Measurements from ENCODE around the gene RAB17.

RAB17 gene

DNA sequence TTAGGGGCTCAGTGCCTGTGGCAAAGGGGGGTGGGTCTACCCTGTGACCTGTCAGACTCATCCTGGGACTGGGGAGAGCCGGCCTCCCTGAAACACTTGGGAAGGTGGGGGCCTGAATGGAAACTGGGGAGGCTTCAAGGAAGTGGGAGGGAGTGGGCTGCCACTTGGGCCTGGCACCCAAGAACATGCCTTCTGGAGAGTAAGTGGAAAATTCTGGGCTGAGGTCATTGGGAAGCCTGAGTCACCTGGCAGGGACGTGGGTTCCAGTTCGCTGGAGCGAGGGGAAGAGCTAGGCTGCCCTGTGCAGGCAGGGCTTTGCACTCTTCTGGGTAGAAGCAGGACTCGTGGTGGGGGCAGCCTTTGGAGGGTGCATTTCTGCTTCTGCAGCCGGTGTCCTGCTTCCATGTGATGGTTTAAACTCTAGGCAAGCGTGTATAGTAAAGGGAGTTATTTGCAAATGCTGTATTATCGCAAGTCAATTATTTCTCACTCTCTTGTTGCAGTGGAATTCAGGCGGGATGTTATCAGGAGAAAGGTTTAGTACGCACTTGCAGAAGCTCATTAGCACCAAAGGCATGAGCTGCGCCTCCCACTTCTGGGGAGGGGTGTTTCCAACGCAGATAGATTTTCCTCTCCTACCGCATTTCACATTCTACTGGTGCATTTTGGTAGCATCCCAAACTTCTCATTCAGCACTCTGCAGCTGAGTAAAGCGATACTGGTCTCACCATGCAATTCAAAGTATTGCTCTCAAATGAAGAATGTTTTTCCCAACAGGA lies 40.7 kb upstream of the RAB17 start:
- no peak for TF ChIP-seq POLR2AphosphoS5 (IDR thresholded peaks at IDR 0.05; ENCODE audit: low read depth, low read length)
- no peak for TF ChIP-seq PAX5 (IDR thresholded peaks at IDR 0.05; ENCODE audit: insufficient read depth, low read length, severe bottlenecking)
- TF ChIP-seq TAF1 (IDR thresholded peaks at IDR 0.05; ENCODE audit: low read depth, low read length): no peak
- no peak for TF ChIP-seq POU2F2 (IDR thresholded peaks at IDR 0.05; ENCODE audit: low read depth, low read length)
- no peak for TF ChIP-seq POLR2A (IDR thresholded peaks at IDR 0.05; ENCODE audit: low read depth, low read length)
- TF ChIP-seq SPI1 (IDR thresholded peaks at IDR 0.05; ENCODE audit: low read depth, low read length): no peak
- FAIRE-seq (no peak), DNase-seq (ENCODE audit: insufficient read length, low spot score) (no peak)

DNA sequence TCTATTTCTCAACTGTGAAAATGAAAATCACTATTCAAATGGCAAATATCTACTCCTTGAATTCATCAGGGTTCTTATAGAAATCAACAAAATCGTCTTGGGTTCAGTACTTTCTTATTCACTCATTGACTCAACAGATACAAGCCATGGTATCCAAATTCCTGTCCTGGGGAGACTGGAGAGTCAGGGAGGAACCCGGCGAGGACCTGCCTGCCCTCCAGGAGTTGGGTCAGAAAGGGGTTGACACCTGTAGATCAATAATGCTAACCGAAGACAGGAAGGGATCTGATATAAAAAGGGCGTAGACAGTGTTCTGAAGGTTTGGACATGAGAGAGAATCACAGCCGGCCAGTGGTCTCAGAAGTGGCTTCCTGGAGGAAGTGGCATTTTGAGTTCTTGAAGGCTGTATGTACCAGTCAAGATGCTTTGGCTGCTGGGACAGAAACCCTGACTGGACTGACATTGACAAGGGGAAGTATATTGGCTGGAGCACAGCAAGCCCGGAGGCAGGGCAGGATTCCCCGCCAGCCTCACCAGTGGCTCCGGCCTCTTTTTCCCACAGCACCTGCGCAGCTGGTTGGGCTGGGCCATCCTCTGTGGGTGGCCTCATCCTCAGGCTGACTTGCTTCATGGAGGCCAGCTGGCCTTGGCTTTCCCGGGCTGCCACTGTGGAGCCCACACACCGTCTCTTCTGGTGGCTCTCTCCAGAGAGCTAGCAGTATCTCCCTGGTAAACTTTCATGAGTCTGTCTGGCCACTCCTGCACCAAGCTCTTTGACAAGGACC lies 39.9 kb upstream of the RAB17 start:
- no peak for DNase-seq (ENCODE audit: insufficient read length, low spot score)
- FAIRE-seq: no peak
- TF ChIP-seq POLR2AphosphoS5 (IDR thresholded peaks at IDR 0.05; ENCODE audit: low read depth, low read length) (no peak), PAX5 (IDR thresholded peaks at IDR 0.05; ENCODE audit: insufficient read depth, low read length, severe bottlenecking) (no peak)

DNA sequence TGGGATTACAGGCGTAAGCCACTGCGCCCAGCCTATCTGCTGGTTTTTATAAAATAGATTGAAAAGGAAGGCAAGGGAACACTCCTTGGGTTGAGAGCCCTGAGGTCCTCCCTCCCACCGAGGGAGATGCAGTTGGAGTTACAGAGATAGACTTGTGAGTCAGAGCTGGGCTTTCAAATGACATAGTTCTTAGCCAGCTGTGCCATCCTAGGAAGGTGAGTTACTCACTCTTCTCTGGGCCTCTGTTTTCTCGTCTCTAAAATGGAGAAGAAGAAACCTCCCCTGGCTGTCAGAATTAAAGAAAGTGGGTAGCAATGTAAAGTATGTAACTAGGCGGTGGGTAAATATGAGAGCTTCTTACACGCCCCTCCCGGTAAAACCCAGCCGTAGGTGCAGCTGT lies 39.2 kb upstream of the RAB17 start:
- DNase-seq (ENCODE audit: insufficient read length, low spot score) (no peak), FAIRE-seq (no peak)
- no peak for TF ChIP-seq POU2F2 (IDR thresholded peaks at IDR 0.05; ENCODE audit: low read depth, low read length)
- no peak for TF ChIP-seq SPI1 (IDR thresholded peaks at IDR 0.05; ENCODE audit: low read depth, low read length)
- TF ChIP-seq POLR2A (IDR thresholded peaks at IDR 0.05; ENCODE audit: low read depth, low read length): no peak
- no peak for TF ChIP-seq POLR2AphosphoS5 (IDR thresholded peaks at IDR 0.05; ENCODE audit: low read depth, low read length)
- TF ChIP-seq PAX5 (IDR thresholded peaks at IDR 0.05; ENCODE audit: insufficient read depth, low read length, severe bottlenecking): no peak
- TF ChIP-seq TAF1 (IDR thresholded peaks at IDR 0.05; ENCODE audit: low read depth, low read length): no peak

DNA sequence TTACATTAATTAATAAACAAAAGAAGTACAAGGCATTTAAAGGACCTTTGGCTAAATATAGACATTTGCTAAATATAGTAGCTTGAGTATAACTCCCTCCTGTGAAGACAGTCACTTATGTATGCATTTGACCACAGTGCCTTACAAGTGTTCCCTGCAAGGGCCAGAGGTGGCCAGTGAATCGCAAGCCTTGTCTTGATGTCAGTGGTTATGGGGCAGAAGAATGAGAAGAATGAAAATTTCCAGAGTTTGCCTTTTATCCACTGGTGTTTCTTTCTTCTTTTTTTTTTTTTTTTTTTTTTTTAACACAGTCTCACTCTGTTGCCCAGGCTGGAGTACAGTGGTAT lies 38.6 kb upstream of the RAB17 start:
- no peak for DNase-seq (ENCODE audit: insufficient read length, low spot score)
- FAIRE-seq: no peak
- TF ChIP-seq SPI1 (IDR thresholded peaks at IDR 0.05; ENCODE audit: low read depth, low read length): no peak
- no peak for TF ChIP-seq POLR2AphosphoS5 (IDR thresholded peaks at IDR 0.05; ENCODE audit: low read depth, low read length)
- no peak for TF ChIP-seq PAX5 (IDR thresholded peaks at IDR 0.05; ENCODE audit: insufficient read depth, low read length, severe bottlenecking)
- no peak for TF ChIP-seq POU2F2 (IDR thresholded peaks at IDR 0.05; ENCODE audit: low read depth, low read length)
- no peak for TF ChIP-seq POLR2A (IDR thresholded peaks at IDR 0.05; ENCODE audit: low read depth, low read length)
- TF ChIP-seq TAF1 (IDR thresholded peaks at IDR 0.05; ENCODE audit: low read depth, low read length): no peak

DNA sequence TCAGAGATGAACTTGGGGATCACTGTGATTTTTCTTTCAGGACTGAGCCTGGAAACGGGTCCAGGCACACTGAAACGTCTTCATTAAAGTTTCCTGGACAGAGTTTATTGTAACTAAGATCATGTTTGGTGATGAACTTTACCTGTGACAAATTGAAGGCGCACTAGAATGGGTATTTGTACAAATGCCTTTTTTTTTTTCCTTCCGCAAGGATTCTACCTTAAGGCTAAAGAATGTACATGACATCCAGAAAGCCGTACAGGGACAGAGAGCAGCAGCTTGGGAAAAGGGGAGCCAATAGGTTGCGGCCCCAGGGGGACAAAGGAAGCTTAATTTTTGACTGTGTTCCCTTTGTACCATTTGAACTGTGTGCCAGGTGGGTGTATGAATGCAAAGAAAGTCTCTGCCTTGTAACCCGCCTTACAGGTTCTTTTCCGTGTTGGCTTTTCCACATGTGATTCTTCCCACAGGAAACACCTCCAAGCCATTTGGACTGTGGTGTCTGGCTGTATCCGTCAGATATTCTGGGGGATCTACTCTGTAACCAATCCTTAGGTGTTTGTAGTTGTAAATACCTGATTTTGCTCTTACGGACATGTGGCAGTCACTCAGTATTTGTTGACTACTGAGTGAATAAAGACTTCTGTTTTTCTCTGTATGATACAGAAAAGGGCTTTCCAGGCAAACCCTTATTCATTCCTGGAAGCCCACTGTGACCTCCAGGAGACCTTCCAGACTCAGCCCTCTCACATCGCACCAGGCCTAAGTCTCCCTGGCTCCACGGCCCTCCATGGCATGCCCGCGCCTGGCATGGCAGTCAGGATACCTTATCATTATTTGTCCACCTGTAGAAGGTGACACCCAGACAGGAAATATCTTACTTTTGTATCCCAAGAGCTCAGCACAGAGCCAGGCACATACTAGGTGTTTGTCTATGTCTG lies 38.0 kb upstream of the RAB17 start:
- FAIRE-seq (no peak), DNase-seq (ENCODE audit: insufficient read length, low spot score) (no peak)
- TF ChIP-seq TAF1 (IDR thresholded peaks at IDR 0.05; ENCODE audit: low read depth, low read length): no peak

DNA sequence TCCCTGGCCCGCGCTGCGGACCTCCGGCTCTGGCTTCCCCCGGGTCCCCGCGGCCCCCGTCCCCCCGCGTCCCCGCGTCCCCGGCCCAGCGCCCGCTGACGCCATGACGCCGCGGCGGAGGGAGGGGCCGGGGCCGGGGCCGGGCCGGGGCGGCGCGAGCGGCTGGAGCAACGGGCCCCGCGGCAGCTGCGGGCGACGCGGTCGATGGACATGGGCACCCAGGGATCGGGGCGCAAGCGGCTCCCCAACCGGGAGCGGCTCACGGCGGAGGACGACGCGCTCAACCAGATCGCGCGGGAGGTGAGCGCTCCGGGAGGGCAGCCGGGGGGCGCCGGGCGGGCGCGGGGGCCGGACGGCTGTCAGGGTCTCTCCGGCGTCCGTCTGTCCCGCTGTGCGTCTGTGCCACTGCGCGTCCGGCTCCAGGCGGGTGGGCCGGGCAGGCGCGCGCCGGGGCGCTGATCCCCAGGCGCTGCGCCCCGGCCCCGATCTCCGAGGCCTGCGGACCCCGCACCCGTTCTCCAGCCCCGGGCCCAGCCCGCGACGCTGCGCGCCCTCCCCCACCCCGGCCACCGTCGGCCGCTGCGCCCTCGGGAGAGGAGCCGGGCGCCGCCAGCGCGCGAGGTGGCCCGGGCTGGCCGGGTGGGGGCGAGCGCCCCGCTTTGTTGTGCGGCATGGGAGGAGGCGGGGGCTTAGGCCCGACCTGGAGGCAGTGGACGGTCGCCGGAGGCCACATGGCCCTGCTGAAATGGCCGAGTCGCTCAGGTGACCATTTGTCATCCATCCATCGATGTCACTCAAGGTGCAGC lies 37.1 kb upstream of the RAB17 start, which contains the start of gene LRRFIP1:
LRRFIP1 (plus strand) TSS at position 147 of the 806 bp plus-strand sequence; CDS start at position 205, 58 bp downstream.
- DNase-seq (ENCODE audit: insufficient read length, low spot score): peak; percentile 35
- FAIRE-seq: no peak

DNA sequence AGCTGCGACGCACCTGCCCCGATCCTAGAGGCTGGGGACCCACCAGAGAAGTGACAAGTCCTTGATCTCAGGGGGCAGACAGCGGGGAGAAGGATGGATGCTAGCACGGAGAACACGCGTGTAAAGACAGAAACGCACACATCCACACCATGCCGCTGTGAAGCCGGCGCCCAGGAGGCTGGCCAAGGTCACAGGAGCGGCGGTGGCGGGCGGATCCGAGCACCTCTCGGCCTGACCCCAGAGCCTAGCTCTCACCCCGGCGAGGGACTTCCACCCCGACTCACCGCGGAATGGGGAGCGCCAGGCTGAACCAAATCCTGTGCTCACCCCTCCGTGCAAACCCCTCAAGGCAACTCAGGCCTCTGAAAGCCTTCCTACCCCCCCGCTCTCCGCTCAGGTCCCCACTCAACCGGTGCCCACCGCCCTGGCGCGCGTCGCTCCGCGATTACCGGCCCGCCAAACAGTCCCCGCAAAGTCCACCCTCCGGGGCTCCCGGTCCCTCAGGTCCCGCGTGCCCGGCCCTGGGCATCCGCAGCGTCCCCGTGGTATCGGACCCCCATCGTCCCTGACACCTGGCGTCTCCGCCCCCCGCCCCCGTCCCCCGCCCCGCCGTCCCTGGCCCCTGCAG lies 36.4 kb upstream of the RAB17 start:
- TF ChIP-seq POLR2AphosphoS5 (IDR thresholded peaks at IDR 0.05; ENCODE audit: low read depth, low read length) (no peak), SPI1 (IDR thresholded peaks at IDR 0.05; ENCODE audit: low read depth, low read length) (no peak)
- DNase-seq (ENCODE audit: insufficient read length, low spot score) (no peak), FAIRE-seq (no peak)

More for the DNA sequence above, 37.1 kb upstream of the RAB17 start, which contains the start of gene LRRFIP1:
- no peak for TF ChIP-seq SPI1 (IDR thresholded peaks at IDR 0.05; ENCODE audit: low read depth, low read length)

DNA sequence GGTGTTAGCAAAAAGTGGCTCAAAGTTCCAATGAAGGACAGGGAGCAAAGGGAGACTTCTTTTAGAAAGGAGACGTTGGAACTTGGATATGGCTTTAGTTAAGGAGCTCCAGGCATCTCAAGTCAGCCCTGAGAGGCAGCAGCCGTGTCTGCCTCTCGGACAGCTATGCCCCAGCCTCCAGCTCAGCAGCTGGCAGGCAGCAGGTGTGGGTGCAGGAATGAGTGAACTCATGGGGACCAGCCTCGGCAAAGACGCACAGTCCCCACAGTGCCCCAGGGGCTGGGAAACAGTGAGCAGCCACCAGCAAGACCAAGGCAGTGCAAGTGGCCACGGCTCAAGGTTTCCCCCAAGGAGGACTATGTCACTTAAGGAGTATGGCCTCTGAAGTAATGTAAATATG lies 35.2 kb upstream of the RAB17 start:
- no peak for FAIRE-seq
- no peak for TF ChIP-seq POU2F2 (IDR thresholded peaks at IDR 0.05; ENCODE audit: low read depth, low read length)
- no peak for TF ChIP-seq SPI1 (IDR thresholded peaks at IDR 0.05; ENCODE audit: low read depth, low read length)
- no peak for DNase-seq (ENCODE audit: insufficient read length, low spot score)

DNA sequence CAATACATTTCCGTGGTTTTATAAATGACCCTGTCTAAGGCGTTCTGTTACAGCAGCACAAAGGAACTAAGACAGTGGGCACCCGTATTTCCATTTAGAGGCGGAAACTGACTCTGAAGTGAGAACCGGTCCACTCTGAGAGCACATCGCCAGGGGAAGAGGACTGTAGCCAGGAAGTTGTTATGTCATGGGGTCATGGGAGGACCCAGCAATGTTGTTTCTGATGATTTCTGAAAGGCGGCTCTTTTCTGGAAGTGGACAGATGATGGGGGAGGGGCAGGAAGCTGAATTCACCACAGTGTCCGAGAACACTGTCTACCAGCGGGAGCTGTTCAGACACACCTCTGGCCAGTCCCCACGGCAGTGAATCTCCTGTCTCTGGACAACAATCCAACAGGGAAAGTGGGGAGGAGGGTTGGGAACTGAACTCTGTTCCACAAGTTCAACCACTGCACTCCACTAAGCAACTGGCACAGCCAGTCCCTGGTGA lies 34.7 kb upstream of the RAB17 start:
- no peak for DNase-seq (ENCODE audit: insufficient read length, low spot score)
- TF ChIP-seq POLR2AphosphoS5 (IDR thresholded peaks at IDR 0.05; ENCODE audit: low read depth, low read length) (no peak), TAF1 (IDR thresholded peaks at IDR 0.05; ENCODE audit: low read depth, low read length) (no peak), POU2F2 (IDR thresholded peaks at IDR 0.05; ENCODE audit: low read depth, low read length) (no peak), SPI1 (IDR thresholded peaks at IDR 0.05; ENCODE audit: low read depth, low read length) (no peak), POLR2A (IDR thresholded peaks at IDR 0.05; ENCODE audit: low read depth, low read length) (no peak), PAX5 (IDR thresholded peaks at IDR 0.05; ENCODE audit: insufficient read depth, low read length, severe bottlenecking) (no peak)
- no peak for FAIRE-seq

All from GM12891 (cell line).